HEK293 (cell line): ENCODE measurements around the gene EHMT1.

Experiments
- CTCF ChIA-PET: fragments of 350-600 bp; formaldehyde crosslinking; extraction: SDS; loops from one replicate; lab custom pipeline; 2021; ENCODE audit warnings: antibody characterized with exemption; lab: Yijun Ruan, JAX
- POLR2A ChIA-PET: fragments of 300-600 bp; formaldehyde crosslinking; extraction: SDS; loops from one replicate; lab custom pipeline; 2020; ENCODE audit warnings: antibody characterized with exemption, inconsistent platforms; lab: Yijun Ruan, JAX
- H3K27ac ChIP-seq: fragments of 200-500 bp; sonication (Bioruptor generic); 2 replicates; pipeline ENCODE4 v1.5.1; 2014; ENCODE audit warnings: low read depth, low read length, control low read depth, inconsistent platforms; ENCODE audit errors: extremely low read depth
- H3K36me3 ChIP-seq, 2 experiments: fragments of 200-500 bp in 1 of 2; sonication (Bioruptor generic) in 1 of 2; 1 replicate in 1 of 2; 2 replicates in 1 of 2; pipeline ENCODE4 v1.5.1; 2014 to 2017; ENCODE audit warnings: inconsistent platforms in 2 of 2, low read length in 2 of 2; ENCODE audit not compliant: control insufficient read depth in 2 of 2, insufficient read depth in 1 of 2
- H3K4me1 ChIP-seq: fragments of 200-500 bp; sonication (Bioruptor generic); 2 replicates; pipeline ENCODE4 v1.5.1; 2014; ENCODE audit warnings: mild to moderate bottlenecking, low read length, inconsistent platforms; ENCODE audit not compliant: control insufficient read depth, insufficient read depth
- H3K4me3 ChIP-seq: 2 replicates; pipeline ENCODE4 v1.5.1; 2011; ENCODE audit warnings: low read depth, mild to moderate bottlenecking, control low read depth, low read length, moderate library complexity
- H3K9me3 ChIP-seq: fragments of 200-500 bp; sonication (Bioruptor generic); 2 replicates; pipeline ENCODE4 v1.5.1; 2014; ENCODE audit warnings: low read depth, low read length, inconsistent platforms; ENCODE audit not compliant: control insufficient read depth, insufficient read depth
- GLIS1 ChIP-seq: fragments of 450-650 bp; formaldehyde crosslinking; IDR thresholded peaks from 2 replicates; pipeline ENCODE4 v1.5.1; 2016; ENCODE audit warnings: missing biosample characterization, missing genetic modification characterization
- KLF9 ChIP-seq: fragments of 450-650 bp; formaldehyde crosslinking; IDR thresholded peaks from 2 replicates; pipeline ENCODE4 v1.5.1; 2016; ENCODE audit warnings: missing biosample characterization, missing genetic modification characterization, low read depth
- PBX3 ChIP-seq: sonication (generic); formaldehyde crosslinking; IDR thresholded peaks from 2 replicates; pipeline ENCODE4 v1.8.1; 2022; ENCODE audit warnings: mild to moderate bottlenecking, moderate library complexity, missing genetic modification reagents
- ZBTB49 ChIP-seq: fragments of 450-650 bp; formaldehyde crosslinking; IDR thresholded peaks from 2 replicates; pipeline ENCODE4 v1.5.1; 2016; ENCODE audit warnings: missing biosample characterization, missing genetic modification characterization, low read depth
- ZNF112 ChIP-seq: fragments of 450-650 bp; formaldehyde crosslinking; IDR thresholded peaks from 2 replicates; pipeline ENCODE4 v1.5.0; 2017; ENCODE audit warnings: missing biosample characterization, missing genetic modification characterization
- ZNF175 ChIP-seq: fragments of 450-650 bp; formaldehyde crosslinking; IDR thresholded peaks from 2 replicates; pipeline ENCODE4 v1.5.1; 2016; ENCODE audit warnings: missing biosample characterization, missing genetic modification characterization
- ZNF518A ChIP-seq: fragments of 450-650 bp; formaldehyde crosslinking; conservative IDR thresholded peaks from 2 replicates; pipeline ENCODE4 v1.5.1; 2016; ENCODE audit warnings: low read depth, missing biosample characterization, missing genetic modification characterization
- ZNF549 ChIP-seq: fragments of 450-650 bp; IDR thresholded peaks from 2 replicates; pipeline ENCODE4 v1.5.1; 2018; ENCODE audit warnings: missing biosample characterization, missing genetic modification characterization, mild to moderate bottlenecking, inconsistent platforms, moderate library complexity
- ZNF621 ChIP-seq: fragments of 450-650 bp; formaldehyde crosslinking; IDR thresholded peaks from 2 replicates; pipeline ENCODE4 v1.5.1; 2017; ENCODE audit warnings: missing biosample characterization, missing genetic modification characterization
- ZNF707 ChIP-seq: fragments of 450-650 bp; formaldehyde crosslinking; IDR thresholded peaks from 2 replicates; pipeline ENCODE4 v1.5.1; 2016; ENCODE audit warnings: missing biosample characterization, missing genetic modification characterization
- ZNF747 ChIP-seq: fragments of 450-650 bp; formaldehyde crosslinking; IDR thresholded peaks from 2 replicates; pipeline ENCODE4 v1.5.1; 2016; ENCODE audit warnings: missing biosample characterization, missing genetic modification characterization
- ZNF791 ChIP-seq: fragments of 450-650 bp; formaldehyde crosslinking; IDR thresholded peaks from 2 replicates; pipeline ENCODE4 v1.5.1; 2016; ENCODE audit warnings: missing biosample characterization, missing genetic modification characterization
- ZSCAN16 ChIP-seq: fragments of 450-650 bp; formaldehyde crosslinking; IDR thresholded peaks from 2 replicates; pipeline ENCODE4 v1.5.1; 2016; ENCODE audit warnings: missing biosample characterization, missing genetic modification characterization
- TF ChIP-seq, protein P1 (sequence below): IDR thresholded peaks from 2 replicates; pipeline ENCODE4 v1.6.1; 2011; ENCODE audit warnings: mild to moderate bottlenecking, low read depth, low read length, borderline replicate concordance
- TF ChIP-seq, protein P2 (sequence below): fragments of 450-650 bp; formaldehyde crosslinking; IDR thresholded peaks from 2 replicates; pipeline ENCODE4 v1.5.1; 2016; ENCODE audit warnings: missing biosample characterization, missing genetic modification characterization

EHMT1 gene

GRCh38 chr9:137814841-137815240, 196.0 kb downstream of the EHMT1 start:
- H3K4me3 ChIP-seq, result no peak overlapping the region

GRCh38 chr9:137815256-137816255, 196.8 kb downstream of the EHMT1 start:
- Histone ChIP-seq H3K4me3 (no peak overlapping the region), H3K27ac (no peak overlapping the region), H3K9me3 (no peaks in the 10 kb centered on the region), H3K4me1 (no peaks in the 10 kb centered on the region), H3K36me3 (peaks cover 0 to 76% of the 10 kb centered on the region in 2 experiments; a peak in 1 of 3 replicates)
- ChIA-PET CTCF (no interaction called here), POLR2A (no interaction called here)
- TF ChIP-seq GLIS1 (0 out of 2 replicates have a peak, but pooled peaks have one; percentile 9), ZNF175 (tag by site-specific recombination) (no peak)

More at GRCh38 chr9:137814841-137815240, 196.0 kb downstream of the EHMT1 start:
- POLR2A ChIA-PET, result no interaction called here
- TF ChIP-seq ZNF549 (no peak), ZNF747 (tag by site-specific recombination) (no peak), ZNF621 (tag by site-specific recombination) (no peak), ZSCAN16 (tag by site-specific recombination) (no peak), ZBTB49 (no peak), KLF9 (tag by site-specific recombination) (no peak), ZNF112 (tag by site-specific recombination) (no peak)
- TF ChIP-seq, protein P1, sequence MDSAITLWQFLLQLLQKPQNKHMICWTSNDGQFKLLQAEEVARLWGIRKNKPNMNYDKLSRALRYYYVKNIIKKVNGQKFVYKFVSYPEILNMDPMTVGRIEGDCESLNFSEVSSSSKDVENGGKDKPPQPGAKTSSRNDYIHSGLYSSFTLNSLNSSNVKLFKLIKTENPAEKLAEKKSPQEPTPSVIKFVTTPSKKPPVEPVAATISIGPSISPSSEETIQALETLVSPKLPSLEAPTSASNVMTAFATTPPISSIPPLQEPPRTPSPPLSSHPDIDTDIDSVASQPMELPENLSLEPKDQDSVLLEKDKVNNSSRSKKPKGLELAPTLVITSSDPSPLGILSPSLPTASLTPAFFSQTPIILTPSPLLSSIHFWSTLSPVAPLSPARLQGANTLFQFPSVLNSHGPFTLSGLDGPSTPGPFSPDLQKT, result no peak
- Histone ChIP-seq H3K9me3 (no peaks in the 10 kb centered on the region), H3K4me1 (no peaks in the 10 kb centered on the region), H3K27ac (no peak overlapping the region), H3K36me3 (peaks cover 0 to 69% of the 10 kb centered on the region in 2 experiments; a peak in 1 of 3 replicates)
- CTCF ChIA-PET, result no interaction called here

DNA sequence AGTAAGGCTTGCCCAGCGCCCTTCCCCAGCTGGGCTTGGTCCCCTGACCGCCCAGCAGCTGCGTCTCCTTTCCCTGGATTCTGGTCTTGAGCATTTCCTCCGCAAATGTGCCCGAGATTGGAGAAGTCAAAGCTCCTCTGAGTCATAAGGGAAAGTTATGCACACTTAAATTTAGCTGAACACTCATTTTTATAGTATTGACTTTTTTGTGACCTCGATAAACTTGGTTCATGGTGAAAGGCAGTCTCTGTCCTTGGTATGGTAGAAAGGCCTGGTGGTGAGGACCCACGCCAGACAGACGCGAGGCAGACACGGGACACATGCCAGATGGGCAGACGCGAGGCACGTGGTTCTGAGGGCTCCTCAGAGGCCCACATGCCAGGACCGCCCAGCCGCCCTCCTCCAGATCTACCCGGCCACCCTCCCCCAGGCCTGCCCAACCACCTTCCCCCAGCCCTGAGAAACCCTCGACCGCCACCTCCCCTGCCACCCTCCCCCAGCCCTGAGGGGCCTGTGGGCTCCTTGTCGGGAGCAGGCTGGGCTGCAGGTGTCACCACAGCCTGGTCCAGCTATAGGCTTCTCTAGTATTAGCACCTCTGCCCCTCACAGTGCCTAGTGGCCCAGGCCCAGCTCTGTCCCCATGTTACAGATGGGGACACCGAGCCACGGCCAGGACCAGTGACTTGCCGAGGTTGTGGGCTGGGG, 197.9 kb downstream of the EHMT1 start:
- Histone ChIP-seq H3K9me3 (no peaks in the 10 kb centered on the region), H3K4me1 (no peaks in the 10 kb centered on the region), H3K36me3 (peaks cover 0 to 74% of the 10 kb centered on the region in 2 experiments; a peak in 1 of 3 replicates), H3K4me3 (no peak overlapping the region), H3K27ac (no peak overlapping the region)
- ChIA-PET CTCF (no interaction called here), POLR2A (no interaction called here)
- TF ChIP-seq ZNF518A (tag by site-specific recombination) (no peak), ZNF707 (no peak), PBX3 (no peak), ZNF791 (no peak)
- TF ChIP-seq, protein P2, sequence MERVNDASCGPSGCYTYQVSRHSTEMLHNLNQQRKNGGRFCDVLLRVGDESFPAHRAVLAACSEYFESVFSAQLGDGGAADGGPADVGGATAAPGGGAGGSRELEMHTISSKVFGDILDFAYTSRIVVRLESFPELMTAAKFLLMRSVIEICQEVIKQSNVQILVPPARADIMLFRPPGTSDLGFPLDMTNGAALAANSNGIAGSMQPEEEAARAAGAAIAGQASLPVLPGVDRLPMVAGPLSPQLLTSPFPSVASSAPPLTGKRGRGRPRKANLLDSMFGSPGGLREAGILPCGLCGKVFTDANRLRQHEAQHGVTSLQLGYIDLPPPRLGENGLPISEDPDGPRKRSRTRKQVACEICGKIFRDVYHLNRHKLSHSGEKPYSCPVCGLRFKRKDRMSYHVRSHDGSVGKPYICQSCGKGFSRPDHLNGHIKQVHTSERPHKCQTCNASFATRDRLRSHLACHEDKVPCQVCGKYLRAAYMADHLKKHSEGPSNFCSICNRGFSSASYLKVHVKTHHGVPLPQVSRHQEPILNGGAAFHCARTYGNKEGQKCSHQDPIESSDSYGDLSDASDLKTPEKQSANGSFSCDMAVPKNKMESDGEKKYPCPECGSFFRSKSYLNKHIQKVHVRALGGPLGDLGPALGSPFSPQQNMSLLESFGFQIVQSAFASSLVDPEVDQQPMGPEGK, result no peak
